Gastroesophageal sphincter (tissue), 4 donors: ENCODE data around the gene SFI1. TPM values are rescaled to one million over a fixed set of nuclear protein-coding genes. Genes with fewer than 3 reads are reported as not detected.

ENCODE experiments used
- ATAC-seq: fragments of 150-250 bp; one replicate; pipeline ENCODE4 v1.9.1; 2016; ENCODE audit warnings: mild to moderate bottlenecking, moderate library complexity
- H3K27ac ChIP-seq, 4 donors: fragments of 200-600 bp; sonication (generic) in 3 of 4; 1 replicate in 3 of 4; 2 replicates in 1 of 4; pipeline ENCODE4 v1.5.1; 2016 to 2019
- H3K27me3 ChIP-seq: fragments of 200-600 bp; sonication (generic); one replicate; pipeline ENCODE4 v1.5.1; 2019
- H3K36me3 ChIP-seq, 2 donors: fragments of 200-600 bp; sonication (generic); one replicate each; pipeline ENCODE4 v1.5.1; 2019; ENCODE audit warnings: control low read depth in 1 of 2
- H3K4me1 ChIP-seq, 3 donors: fragments of 200-600 bp; sonication (generic); 1 replicate in 2 of 3; 2 replicates in 1 of 3; pipeline ENCODE4 v1.5.1; 2016 to 2019; ENCODE audit warnings: control low read depth in 2 of 3
- H3K4me3 ChIP-seq, 2 donors: fragments of 200-600 bp; sonication (generic); one replicate each; pipeline ENCODE4 v1.5.1; 2019; ENCODE audit warnings: mild to moderate bottlenecking in 1 of 2, moderate library complexity in 1 of 2
- H3K9me3 ChIP-seq, 3 donors: fragments of 200-600 bp; sonication (generic); one replicate each; pipeline ENCODE4 v1.5.1; 2017 to 2019; ENCODE audit warnings: control low read depth in 2 of 3
- EP300 ChIP-seq: sonication (generic); formaldehyde crosslinking; IDR thresholded peaks from one replicate; pipeline ENCODE4 v1.6.1; 2017; ENCODE audit warnings: antibody characterized with exemption, mild to moderate bottlenecking
- POLR2A ChIP-seq, 2 donors: fragments of 450-650 bp; IDR thresholded peaks; one replicate each; pipeline ENCODE4 v1.6.1; 2017; ENCODE audit warnings: antibody characterized with exemption in 2 of 2, mild to moderate bottlenecking in 2 of 2, moderate library complexity in 1 of 2
- POLR2AphosphoS5 ChIP-seq: sonication (generic); formaldehyde crosslinking; IDR thresholded peaks from one replicate; pipeline ENCODE4 v1.6.1; 2017; ENCODE audit warnings: antibody characterized with exemption
- WGBS, 2 donors: methylation state at CpG; one replicate each; pipeline ENCODE4 v1.1.5; 2018; ENCODE audit warnings: low coverage in 1 of 2; 5-methylcytosine and 5-hydroxymethylcytosine counted together
- total RNA-seq, 4 donors: library from RNA; depleted of rRNA; stranded (reverse); fragments of >200 nt; gene quantifications; one replicate each; pipeline ENCODE4 v1.1.0, GENCODE V29; 2016
- TF ChIP-seq, protein P1 (sequence below), 4 experiments: fragments of 200-600 bp in 2 of 4; fragments of 450-650 bp in 2 of 4; sonication (generic) in 1 of 4; IDR thresholded peaks; one replicate each; pipeline ENCODE4 v1.5.1; 2017 to 2019; ENCODE audit warnings: antibody characterized with exemption in 4 of 4, mild to moderate bottlenecking in 2 of 4, moderate library complexity in 2 of 4

SFI1 gene
- total RNA-seq, 4 donors from 2014 or later: 14.4 to 54.8 (median 20.0) TPM

DNA sequence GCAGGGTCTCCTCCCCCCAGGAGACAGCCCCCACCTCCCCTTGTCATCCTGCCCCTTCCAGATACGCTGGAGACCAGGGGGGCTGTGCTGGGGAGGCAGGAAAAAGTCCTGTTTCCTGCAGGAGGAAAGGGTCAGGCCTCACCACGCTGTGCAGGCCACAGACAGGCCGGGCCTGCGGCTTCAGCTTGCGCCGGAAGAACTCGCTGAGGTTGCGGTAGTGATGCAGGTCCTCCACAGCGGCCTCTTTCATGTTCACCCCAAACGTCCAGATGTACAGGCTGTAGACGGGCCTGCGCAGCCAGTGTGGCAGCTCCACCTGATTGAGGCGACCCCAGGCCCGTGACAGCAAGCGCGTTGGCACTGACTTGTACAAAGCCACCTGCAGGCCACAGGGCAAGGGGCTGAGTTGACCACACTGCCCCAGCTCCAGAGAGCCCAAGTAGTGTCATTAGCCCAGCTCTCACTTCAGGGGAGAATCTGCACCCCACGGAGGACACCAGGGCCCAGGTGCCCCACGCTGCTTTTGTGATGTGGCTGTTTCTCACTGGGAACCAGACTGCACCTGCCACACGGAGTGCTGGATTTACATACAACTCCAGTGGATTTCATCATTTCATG, 125.3 kb downstream of the SFI1 start:
- peaks cover 0 to 65% of the 10 kb centered on the region in 2 donors for H3K36me3 ChIP-seq
- 40% methylated on average over 1 of the region's 19 CpGs; no CpG with 5 or more reads in 1 of the 2 donors for WGBS, 2 donors

DNA sequence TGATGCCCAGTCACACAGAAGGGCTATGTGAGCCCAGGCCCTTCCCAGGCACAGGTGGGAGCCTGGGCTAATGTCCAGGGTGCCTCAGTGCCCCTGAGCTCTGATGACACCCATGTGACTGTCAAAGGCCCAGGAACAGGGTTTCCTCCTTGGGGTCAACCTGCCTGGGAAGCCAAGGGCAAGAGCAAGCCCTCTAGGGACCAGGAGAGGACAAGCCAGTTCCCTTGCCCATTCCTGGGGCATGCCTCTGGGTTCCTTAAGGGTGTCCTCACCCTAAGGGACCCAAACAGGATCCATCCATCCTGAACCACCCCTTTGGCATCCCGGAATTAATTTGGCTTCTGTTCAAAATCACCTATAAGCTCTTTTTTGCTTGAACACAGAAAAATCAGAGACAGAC, 126.6 kb downstream of the SFI1 start:
- ATAC-seq: no peak
- 83% methylated on average over 1 of the region's 1 CpG; no CpG with 5 or more reads in 1 of the 2 donors for WGBS, 2 donors
- peaks cover 4 to 34% (median 24%) of the 10 kb centered on the region in 3 donors for H3K4me1 ChIP-seq
- TF ChIP-seq EP300 (no peak), POLR2A (IDR thresholded peaks at IDR 0.05) (no peak), POLR2AphosphoS5 (no peak)
- TF ChIP-seq, protein P1, sequence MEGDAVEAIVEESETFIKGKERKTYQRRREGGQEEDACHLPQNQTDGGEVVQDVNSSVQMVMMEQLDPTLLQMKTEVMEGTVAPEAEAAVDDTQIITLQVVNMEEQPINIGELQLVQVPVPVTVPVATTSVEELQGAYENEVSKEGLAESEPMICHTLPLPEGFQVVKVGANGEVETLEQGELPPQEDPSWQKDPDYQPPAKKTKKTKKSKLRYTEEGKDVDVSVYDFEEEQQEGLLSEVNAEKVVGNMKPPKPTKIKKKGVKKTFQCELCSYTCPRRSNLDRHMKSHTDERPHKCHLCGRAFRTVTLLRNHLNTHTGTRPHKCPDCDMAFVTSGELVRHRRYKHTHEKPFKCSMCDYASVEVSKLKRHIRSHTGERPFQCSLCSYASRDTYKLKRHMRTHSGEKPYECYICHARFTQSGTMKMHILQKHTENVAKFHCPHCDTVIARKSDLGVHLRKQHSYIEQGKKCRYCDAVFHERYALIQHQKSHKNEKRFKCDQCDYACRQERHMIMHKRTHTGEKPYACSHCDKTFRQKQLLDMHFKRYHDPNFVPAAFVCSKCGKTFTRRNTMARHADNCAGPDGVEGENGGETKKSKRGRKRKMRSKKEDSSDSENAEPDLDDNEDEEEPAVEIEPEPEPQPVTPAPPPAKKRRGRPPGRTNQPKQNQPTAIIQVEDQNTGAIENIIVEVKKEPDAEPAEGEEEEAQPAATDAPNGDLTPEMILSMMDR (IDR thresholded peaks at IDR 0.05): no peak
- H3K9me3 ChIP-seq: no peaks in the 10 kb centered on the region
- no peak overlapping the region for H3K27ac ChIP-seq
- no peaks in the 10 kb centered on the region for H3K27me3 ChIP-seq
- no peak overlapping the region for H3K4me3 ChIP-seq
- H3K36me3 ChIP-seq: peaks cover 0 to 51% of the 10 kb centered on the region in 2 donors

More for the DNA sequence above, 125.3 kb downstream of the SFI1 start:
- no peak overlapping the region for H3K27ac ChIP-seq
- H3K27me3 ChIP-seq: no peaks in the 10 kb centered on the region
- no peak overlapping the region for H3K4me3 ChIP-seq
- no peak for ATAC-seq
- H3K4me1 ChIP-seq: peaks cover 4 to 21% (median 15%) of the 10 kb centered on the region in 3 donors
- no peaks in the 10 kb centered on the region for H3K9me3 ChIP-seq
- no peak for TF ChIP-seq POLR2A (IDR thresholded peaks at IDR 0.05)
- no peak for TF ChIP-seq POLR2AphosphoS5
- TF ChIP-seq EP300: no peak
- TF ChIP-seq, protein P1 (IDR thresholded peaks at IDR 0.05): no peak

DNA sequence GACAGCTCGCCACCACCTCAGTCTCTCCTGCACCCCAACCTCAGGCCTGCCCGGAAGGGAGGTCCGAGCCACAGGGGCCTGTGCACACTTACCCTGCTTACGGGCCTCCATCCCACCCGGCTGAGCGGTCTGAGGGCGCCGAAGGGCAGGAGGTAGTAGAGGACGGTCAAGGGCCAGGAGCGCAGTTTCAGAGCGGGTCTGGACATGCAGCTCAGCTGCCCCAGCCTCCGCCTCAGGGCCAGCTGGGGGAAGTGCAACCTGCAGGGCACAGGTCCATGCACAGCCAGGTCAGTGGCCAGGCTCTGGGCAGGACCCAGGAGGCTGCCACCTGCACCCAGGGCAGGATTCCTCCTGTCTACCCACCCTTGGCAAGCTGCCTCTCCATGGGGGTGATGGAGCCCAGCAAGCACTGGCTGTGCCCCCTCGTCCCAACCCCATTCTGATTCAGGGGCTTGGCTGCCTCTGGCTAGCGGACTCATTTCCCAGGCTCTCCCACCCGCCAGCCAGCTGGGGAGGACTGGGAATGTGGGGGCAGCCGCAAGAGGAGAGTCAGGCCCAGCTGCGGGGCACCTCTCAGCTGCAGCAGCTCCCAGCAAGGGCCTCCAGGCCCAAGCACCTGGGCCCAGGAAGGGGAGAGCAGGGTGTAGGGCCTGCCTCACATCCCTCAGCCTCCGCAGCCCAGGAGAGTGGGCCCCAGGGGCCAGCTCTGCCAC, 127.4 kb downstream of the SFI1 start:
- H3K4me3 ChIP-seq: no peak overlapping the region
- H3K4me1 ChIP-seq: peaks cover 4 to 41% (median 24%) of the 10 kb centered on the region in 3 donors
- no CpG with 5 or more reads among the region's 18 CpGs for WGBS, 2 donors
- no peak for TF ChIP-seq POLR2A (IDR thresholded peaks at IDR 0.05)
- no peak for TF ChIP-seq EP300
- TF ChIP-seq POLR2AphosphoS5: no peak
- TF ChIP-seq, protein P1 (IDR thresholded peaks at IDR 0.05): no peak
- H3K27ac ChIP-seq: no peak overlapping the region
- ATAC-seq: no peak
- H3K9me3 ChIP-seq: no peaks in the 10 kb centered on the region
- no peaks in the 10 kb centered on the region for H3K27me3 ChIP-seq
- peaks cover 0 to 43% of the 10 kb centered on the region in 2 donors for H3K36me3 ChIP-seq

- H3K4me3 ChIP-seq: peak overlapping the region in 1 of 2 donors; percentile 34
- peaks cover 4 to 55% (median 31%) of the 10 kb centered on the region in 3 donors for H3K4me1 ChIP-seq
- peak overlapping the region in 3 of 4 donors; percentile 51 to 59 (median 59) for H3K27ac ChIP-seq
- H3K9me3 ChIP-seq: no peaks in the 10 kb centered on the region
- ATAC-seq: no peak
- no peaks in the 10 kb centered on the region for H3K27me3 ChIP-seq
- peaks cover 0 to 28% of the 10 kb centered on the region in 2 donors for H3K36me3 ChIP-seq
- no CpG with 5 or more reads among the region's 7 CpGs for WGBS, 2 donors
- TF ChIP-seq POLR2A (IDR thresholded peaks at IDR 0.05) (no peak), EP300 (no peak), POLR2AphosphoS5 (no peak)
- TF ChIP-seq, protein P1 (IDR thresholded peaks at IDR 0.05): no peak
These were observed 128.9 kb downstream of the SFI1 start for GRCh38 chr22:31625257-31625640.
